ENCODE results near the gene PTPN23.

PTPN23 gene

DNA sequence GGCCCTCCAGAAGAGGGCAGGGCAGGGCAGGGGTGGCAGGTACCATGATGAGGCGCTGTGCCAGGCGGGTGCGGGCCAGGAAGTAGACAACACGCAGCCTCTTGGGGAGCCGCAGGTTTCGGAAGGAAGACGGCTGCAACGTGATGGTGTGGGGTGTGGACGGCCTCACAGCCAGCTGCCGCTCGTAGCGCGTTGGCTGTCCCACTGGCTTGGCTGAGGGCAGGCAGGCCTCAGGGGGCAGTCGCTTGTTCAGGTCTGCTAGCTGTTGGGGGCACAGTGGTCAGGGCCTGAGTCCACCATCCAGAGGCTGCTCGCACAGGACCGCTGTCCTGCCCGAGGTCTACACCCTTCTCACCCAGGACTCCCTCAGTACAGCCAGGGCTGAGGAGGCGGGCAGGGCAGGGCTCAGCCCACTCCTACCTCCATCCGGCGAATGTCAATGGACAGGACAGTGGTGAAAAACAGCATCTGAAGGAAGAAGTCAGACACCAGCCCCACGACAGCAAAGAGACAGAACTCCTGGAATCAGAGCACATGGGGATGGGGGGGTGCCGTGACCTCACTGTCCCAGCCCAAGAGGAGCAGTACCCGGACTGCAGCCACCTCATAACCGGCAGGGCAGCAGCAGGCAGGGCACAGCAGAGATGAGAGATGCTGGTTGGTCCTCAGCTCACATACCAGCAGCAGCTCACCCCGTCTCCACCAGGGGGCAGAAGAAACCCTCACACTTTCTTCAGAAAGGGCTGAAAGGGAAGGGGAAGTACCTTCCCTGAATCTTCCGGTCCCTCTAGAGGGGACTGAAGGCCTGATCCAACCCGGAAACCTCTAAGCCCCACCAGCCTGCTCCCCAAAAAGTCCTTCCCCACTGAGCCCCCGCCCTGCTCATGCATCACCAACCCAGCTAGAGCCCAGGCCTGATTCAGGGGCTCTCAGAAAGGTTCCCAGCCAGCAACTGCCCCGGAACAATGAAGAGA is 40.0 kb downstream of the PTPN23 start:
- peak; percentile 84 for DNase-seq

DNA sequence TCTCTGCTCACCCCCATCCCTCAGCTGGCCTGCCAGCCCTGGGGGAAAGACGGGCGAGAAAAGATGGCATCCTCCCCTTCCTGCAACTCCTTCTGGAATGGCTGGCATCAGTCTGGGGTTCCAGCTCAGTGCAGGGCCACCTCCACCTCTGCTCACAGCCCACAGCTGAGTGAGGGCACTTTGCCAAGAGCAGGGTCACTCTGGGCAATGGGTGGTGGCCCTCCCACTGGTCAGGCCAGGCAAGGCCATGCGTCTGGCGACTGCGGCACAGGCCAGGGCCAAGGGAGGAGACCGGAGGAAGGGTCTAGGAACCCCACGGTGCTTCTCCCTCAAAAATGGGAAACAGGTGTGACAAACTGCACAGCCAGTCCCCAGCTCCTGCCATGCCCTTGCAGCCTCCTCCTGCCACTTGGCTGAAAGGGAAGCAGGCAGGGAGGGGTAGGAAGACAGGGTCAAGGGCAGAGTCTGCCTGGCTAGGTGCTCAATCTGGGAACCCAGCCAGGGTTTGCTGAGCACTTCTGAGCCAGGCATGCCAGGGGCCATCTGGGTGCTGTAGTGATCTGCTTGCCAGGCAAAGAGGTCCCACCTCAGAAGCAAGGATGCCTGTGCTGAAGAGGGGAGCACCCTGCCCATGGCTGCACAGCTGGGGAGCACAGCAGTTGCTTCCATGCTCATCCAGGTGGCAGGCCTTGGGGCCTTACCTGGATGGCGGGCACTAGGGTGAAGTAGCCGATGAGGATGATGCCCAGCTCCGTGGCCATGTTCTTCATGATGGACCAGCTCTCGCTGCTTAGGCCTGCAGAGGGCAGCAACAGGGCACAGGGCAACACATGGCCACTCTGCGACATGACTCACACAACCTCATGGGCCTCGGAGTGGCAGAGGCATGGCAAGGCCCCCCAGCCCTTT is 41.2 kb downstream of the PTPN23 start:
- DNase-seq: no peak

- DNase-seq: no peak
Measured at GRCh38 chr3:47422743-47423142, 41.9 kb downstream of the PTPN23 start.

DNA sequence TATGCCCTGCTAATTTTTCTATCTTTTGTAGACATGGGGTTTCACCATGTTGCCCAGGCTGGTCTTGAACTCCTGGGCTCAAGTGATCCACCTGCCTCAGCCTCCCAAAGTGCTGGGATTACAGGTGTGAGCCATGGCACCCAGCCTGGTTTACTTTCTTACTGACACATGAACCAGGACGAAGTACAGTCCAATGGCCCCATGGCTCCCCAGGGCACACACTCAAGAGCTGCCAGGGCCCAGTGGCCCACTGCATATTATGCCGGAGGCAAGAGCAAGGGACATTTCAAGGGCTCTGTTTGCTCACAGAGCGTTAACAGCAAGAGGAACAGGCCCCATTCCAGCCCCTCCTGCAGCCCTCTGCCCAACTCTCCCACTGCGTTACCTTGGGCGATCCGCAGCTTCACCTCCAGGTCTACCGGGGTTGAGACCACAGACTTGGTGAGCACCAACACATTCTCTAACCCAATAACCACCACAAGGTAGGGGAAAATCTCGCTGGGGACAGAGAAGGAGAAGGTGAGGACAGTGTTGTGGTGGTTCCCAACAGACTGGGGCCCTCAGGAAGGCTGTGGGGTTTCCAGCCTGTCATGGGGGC is 42.8 kb downstream of the PTPN23 start:
- DNase-seq: no peak

DNA sequence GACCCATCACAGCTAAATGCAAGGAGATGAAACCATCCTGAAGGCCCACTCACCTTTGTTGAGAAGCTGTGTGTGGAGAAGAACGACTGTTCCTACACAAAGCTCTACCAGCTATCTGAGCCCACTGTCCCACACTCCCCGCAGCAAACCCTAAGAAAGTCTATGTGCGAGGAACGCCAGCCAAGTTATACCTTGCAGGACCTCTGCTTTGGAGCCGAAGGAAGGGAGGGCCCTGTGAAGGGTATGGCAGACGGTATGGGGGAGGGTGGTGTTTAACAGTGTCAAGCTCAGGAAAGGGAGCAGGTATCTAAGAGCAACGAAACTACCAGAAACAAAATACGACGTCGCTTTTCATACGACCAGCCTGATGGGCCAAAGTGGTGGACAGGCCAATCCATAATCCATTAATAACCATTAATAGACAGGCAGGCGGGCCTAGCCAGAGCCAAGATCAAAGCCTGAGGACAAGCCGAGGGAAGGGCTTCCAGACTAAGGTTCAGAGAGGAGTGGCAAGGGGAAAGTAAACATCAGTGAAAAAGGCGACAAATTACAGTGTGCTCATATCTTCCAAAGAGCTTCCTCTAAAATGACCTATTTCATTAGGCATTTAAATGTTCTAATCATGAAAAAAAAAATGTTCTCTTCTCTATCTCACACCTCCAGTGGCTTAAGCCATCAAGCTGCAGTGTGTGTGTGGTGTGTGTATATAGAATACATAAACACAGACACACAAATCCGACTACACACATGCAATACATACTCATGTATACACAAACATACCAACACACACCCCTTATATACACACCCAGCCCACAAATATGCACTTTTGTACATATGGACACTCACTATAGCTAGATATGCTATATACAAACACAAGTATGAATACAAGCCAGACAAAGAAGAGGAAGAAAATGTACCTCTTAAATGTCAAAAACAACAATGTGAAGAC is 43.9 kb downstream of the PTPN23 start:
- no peak for DNase-seq

DNA sequence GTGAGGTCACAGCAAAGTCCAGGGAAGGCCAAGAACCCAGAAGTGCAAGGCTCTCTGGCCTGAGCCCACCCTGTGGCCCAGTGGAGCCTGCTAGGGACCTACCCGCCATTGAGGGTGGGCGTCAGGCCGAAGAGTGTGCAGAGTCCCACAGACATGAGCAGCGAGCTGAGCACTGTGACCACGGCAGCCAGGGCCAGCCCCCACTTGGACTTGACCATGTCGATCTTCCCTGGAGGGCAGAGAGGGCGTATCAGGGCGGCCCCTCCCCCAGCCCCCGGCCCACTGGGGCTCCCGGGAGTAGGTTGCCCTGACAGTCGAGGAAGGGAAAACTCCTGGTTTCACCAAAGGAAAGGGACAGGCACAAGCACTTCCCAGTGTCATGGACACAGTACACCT is 44.6 kb downstream of the PTPN23 start:
- DNase-seq: no peak

DNA sequence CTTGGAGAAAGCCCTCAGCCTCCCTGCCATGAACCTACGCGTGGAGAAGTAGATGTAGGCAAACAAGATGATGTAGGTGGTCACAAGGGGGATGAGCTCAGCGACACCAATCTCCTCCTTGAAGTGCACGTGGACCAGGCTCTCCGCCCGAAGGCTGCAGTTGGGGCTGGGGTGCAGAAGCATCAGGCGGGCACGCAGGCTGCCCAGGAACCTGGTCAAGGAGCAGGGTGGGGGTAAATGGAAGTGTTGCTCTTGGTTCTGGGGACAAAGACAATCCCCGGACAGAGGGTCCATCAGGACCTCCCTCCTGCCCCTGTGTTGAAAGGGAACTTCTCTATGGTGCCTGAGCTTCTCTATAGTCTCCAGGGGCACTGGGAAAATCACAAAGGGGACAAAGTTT is 45.1 kb downstream of the PTPN23 start:
- DNase-seq: no peak

DNA sequence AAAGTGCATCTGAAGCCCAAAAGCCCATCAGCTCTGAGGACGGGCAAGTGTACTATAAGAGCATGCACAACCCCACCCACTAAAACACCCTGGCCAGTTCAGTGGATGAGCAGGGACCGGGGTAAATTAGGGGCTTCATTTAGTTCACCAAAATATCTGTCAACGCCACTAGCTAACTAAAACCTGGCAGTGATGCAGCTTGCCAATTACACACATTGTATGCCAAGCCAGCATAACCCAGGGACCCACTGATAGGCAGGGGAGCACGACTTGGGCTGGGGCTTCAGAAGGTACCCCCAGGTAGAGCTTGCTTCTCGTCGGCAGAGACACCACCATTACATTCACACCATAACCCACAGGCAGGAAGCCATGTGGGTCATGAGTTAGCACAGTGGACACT is 47.0 kb downstream of the PTPN23 start:
- DNase-seq: no peak

- no peak for DNase-seq
Measured at GRCh38 chr3:47428662-47429061, 47.8 kb downstream of the PTPN23 start.

DNA sequence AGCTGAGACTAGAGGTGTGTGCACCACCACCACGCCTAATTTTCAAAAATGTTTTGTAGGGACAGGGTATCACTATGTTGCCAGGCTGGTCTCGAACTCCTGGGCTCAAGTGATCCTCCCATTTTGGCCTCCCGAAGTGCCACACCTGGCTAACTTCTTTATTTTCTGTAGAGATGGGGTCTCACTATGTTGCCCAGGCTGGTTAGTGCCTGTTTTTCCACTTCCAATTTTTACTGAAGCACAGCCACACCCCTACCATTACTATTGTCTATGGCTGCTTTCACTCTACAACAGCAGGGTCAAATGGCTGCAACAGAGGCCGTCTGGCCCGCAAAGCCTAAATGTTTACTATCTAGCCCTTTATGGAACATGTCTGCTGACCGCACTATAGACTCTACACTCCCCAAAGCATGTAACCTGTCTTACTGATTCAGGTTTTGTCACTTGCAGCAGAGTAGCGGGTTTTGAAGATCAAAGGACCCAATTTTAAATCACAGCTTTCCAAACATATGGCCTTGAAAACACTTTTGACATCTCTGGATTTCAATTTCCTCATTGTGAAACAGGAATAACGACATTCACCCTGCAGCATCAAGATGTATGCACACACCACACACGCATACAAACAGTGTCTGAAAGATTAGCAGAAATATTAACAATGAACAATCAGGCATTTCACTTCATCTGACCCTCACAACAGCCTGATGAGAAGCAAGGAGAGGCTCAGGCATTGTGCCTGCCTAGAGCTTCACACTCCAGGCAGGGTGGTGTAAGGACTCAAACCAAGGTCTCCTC is 48.9 kb downstream of the PTPN23 start:
- no peak for DNase-seq

- DNase-seq: no peak
Measured at GRCh38 chr3:47430606-47431005, 49.8 kb downstream of the PTPN23 start.

DNA sequence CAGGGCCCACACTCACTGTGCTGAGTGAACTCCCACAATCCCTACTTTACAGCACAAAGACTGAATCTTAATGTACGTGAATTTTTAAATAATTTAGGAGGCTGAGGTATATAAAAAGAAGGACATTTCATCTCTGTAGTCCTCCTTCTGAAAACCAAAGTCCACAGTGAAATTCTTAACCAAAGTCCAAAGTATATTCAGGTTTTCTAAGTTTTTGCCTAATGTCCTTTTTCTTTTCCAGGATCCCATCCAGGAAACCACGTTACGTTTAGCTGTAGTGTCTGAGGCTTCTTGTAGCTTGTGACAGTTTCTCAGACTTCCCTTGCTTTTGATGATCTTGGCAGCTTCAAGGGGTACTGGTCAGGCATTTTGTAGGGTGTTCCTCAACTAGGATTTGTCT is 50.4 kb downstream of the PTPN23 start:
- no peak for DNase-seq

GRCh38 chr3:47432673-47433072 is 51.9 kb downstream of the PTPN23 start:
- no peak for DNase-seq

DNA sequence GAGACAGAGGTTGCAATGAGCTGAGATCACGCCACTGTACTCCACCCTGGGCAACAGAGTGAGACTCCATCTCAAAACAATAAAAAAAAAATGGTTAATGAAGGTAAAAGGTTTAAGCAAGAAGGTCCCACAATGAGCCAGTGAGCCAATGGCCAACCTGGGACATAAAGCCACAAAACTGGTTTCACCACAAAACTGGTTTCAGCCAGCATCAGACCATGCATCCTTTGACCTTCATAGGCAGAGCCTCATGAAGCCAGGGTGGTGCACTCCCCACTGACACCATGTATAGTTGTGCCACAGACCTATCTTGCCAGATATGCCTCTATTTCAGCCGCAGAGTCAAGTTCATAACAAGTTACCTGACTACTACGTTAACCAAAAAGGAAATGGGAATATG is 53.0 kb downstream of the PTPN23 start:
- no peak for DNase-seq

- no peak for DNase-seq
Measured at GRCh38 chr3:47434849-47435248, 54.0 kb downstream of the PTPN23 start.

- DNase-seq: no peak
Measured at GRCh38 chr3:47436180-47436579, 55.4 kb downstream of the PTPN23 start.

GRCh38 chr3:47440131-47440530 is 59.3 kb downstream of the PTPN23 start:
- DNase-seq: no peak

- no peak for DNase-seq
Measured at GRCh38 chr3:47441796-47442551, 61.2 kb downstream of the PTPN23 start.

DNA sequence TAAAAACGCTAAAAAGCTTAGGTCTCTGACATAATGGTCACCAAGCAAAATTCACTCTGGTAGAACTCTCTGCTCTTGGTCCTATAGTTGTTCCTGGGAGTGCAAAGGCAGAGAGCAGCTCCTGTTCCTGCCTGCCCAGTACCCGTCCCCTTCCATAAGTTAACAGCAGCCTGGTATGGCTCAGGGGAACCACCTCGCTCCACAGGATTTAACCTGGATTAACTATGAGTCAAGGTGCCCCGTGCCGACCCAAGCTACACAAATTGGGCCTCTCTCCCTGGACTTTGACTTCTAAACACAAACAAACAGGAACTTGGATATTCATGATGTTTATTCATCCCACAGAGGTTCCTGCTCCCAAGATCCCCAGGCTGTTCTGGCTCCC is 62.8 kb downstream of the PTPN23 start:
- DNase-seq: no peak

DNA sequence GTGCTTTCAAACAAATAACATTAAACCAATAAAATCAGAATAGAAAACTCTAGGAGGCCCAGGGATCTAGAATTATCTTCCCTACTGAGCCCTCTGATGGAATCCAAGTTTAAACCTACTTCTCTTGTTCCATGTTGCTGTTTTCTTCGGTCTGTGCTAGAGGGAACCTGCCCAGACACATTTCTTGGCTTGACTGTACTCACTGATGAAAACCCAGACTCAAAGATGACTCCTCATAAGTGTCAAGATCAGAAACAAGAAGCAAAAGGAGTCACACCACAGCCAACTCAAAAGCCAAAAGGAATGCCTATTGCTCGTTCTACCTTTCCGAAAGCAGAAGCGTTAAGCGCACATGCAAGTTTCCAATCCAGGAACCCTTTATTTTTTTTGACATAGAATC is 63.3 kb downstream of the PTPN23 start:
- DNase-seq: no peak
